Pancreas (tissue), 10 donors: Measurements from ENCODE around the gene RPS21. TPM values are rescaled to one million over a fixed set of nuclear protein-coding genes. Genes with fewer than 3 reads are reported as not detected.

ENCODE experiments used
- ATAC-seq, 4 donors: fragments of 200-7000 bp; cut with Tn5 transposase; one replicate each; pipeline versions ENCODE4 v1.8.0 to v1.9.1; 2020; ENCODE audit warnings: mild to moderate bottlenecking in 4 of 4, moderate library complexity in 4 of 4
- DNase-seq, 6 donors: peaks; one replicate each; pipeline ENCODE4 v3.0.0-alpha.2; 2020
- FAIRE-seq: peaks from 2 replicates; lab custom pipeline; 2012; peaks lifted over from hg19 to GRCh38; lab: Jason Lieb, UNC
- H3K27ac ChIP-seq, 4 donors: fragments of 200-600 bp; sonication (generic); 1 replicate in 3 of 4; 2 replicates in 1 of 4; pipeline versions ENCODE4 v1.5.0 to v1.8.0; 2020
- H3K27me3 ChIP-seq, 4 donors: fragments of 200-600 bp; one replicate each; pipeline ENCODE4 v1.8.0; 2021
- H3K36me3 ChIP-seq, 3 donors: fragments of 200-600 bp; sonication (generic) in 1 of 3; one replicate each; pipeline versions ENCODE4 v1.5.0 to v1.8.0; 2020 to 2021
- H3K4me1 ChIP-seq, 3 donors: fragments of 200-600 bp; one replicate each; pipeline ENCODE4 v1.8.0; 2021
- H3K4me3 ChIP-seq, 4 donors: fragments of 200-600 bp; sonication (generic) in 2 of 4; one replicate each; pipeline versions ENCODE4 v1.5.0 to v1.8.0; 2020 to 2021
- H3K9me3 ChIP-seq, 4 donors: fragments of 200-600 bp; one replicate each; pipeline ENCODE4 v1.8.0; 2021
- CTCF ChIP-seq, 4 donors: fragments of 200-600 bp; sonication (generic) in 3 of 4; IDR thresholded peaks; one replicate each; pipeline versions ENCODE4 v1.5.0 to v1.8.0; 2021; ENCODE audit warnings: antibody characterized with exemption in 4 of 4
- WGBS, 2 donors: extraction: QIAGEN DNeasy Blood & Tissue Kit; methylation state at CpG; one replicate each; pipeline ENCODE4 v1.1.7; 2013; 5-methylcytosine and 5-hydroxymethylcytosine counted together
- intact Hi-C, 3 donors: fragments of 100-400 bp; cut with DNase I; formaldehyde crosslinking; loops; one replicate each; pipeline versions ENCODE4 v1.11.1 to v1.14.2; 2022
- polyA plus RNA-seq, 2 donors: library from polyadenylated mRNA; stranded (reverse); fragments of 200-250 nt; gene quantifications; one replicate each; pipeline ENCODE4 v1.2.3, GENCODE V29; 2013
- total RNA-seq, 6 donors: library from RNA; stranded (reverse); fragmentation: NEBNext Ultra II Directional in 4 of 6; extraction: Animal tissue kit (Norgen Biotek cat#: 25700) in 4 of 6; gene quantifications; one replicate each; pipeline versions ENCODE4 v1.2.1 to v1.2.4, GENCODE V29; 2021 to 2023
- donor health status: healthy with polysubstance abuse.
- donor health status: DM: no; HTN: no; CAD: no; lungs with moderate emphysema.
- donor health status: DM: no; HTN: no; CAD: no.
- donor health status: control.
- donor health status: control.
- donor health status: Bipolar disorder and iron deficiency.
- donor health status: DM: yes; HTN: yes; CAD: no.
- donor health status: DM: no; HTN: no; CAD: no.
- donor health status: DM: no; HTN: no; CAD: no.
- donor health status: DM: yes; HTN: yes; CAD: no.

Gene RPS21
- total and polyA plus RNA-seq, 8 donors: 662 to 2,141 (median 973) TPM

GRCh38 chr20:62418709-62419487 is 32.0 kb downstream of the RPS21 start:
- TF ChIP-seq CTCF (IDR thresholded peaks at IDR 0.05): no peak
- no peak for FAIRE-seq

GRCh38 chr20:62419759-62420158 is 32.9 kb downstream of the RPS21 start:
- intact Hi-C loops: no loop called here
- Histone ChIP-seq H3K27ac (no peak overlapping the region), H3K36me3 (no peaks in the 10 kb centered on the region), H3K4me1 (no peaks in the 10 kb centered on the region), H3K9me3 (no peaks in the 10 kb centered on the region), H3K4me3 (no peak overlapping the region), H3K27me3 (no peaks in the 10 kb centered on the region)
- no peak for FAIRE-seq
- no peak for DNase-seq
- no peak for ATAC-seq
- no peak for TF ChIP-seq CTCF (IDR thresholded peaks at IDR 0.05)
- 82 to 91% methylated on average over 9 of the region's 9 CpGs for WGBS, 2 donors

More at GRCh38 chr20:62418709-62419487, 32.0 kb downstream of the RPS21 start:
- Histone ChIP-seq H3K36me3 (no peaks in the 10 kb centered on the region), H3K27me3 (no peaks in the 10 kb centered on the region), H3K4me3 (no peak overlapping the region), H3K4me1 (no peaks in the 10 kb centered on the region), H3K9me3 (no peaks in the 10 kb centered on the region), H3K27ac (no peak overlapping the region)
- ATAC-seq (no peak), DNase-seq (no peak)
- 80 to 83% methylated on average over 19 of the region's 19 CpGs for whole genome bisulfite sequencing, 2 donors
- intact Hi-C loops: no loop called here

- WGBS, 2 donors: 90 to 92% methylated on average over 24 of the region's 24 CpGs
- DNase-seq (no peak), FAIRE-seq (no peak)
These were observed 34.2 kb downstream of the RPS21 start for GRCh38 chr20:62420846-62421715.

GRCh38 chr20:62421716-62421990 is 34.8 kb downstream of the RPS21 start:
- DNase-seq: no peak
- FAIRE-seq: no peak
- 86 to 90% methylated on average over 6 of the region's 6 CpGs for WGBS, 2 donors
- peaks cover 0 to 5% (median 4%) of the 10 kb centered on the region in 3 donors for H3K4me1 ChIP-seq
- H3K36me3 ChIP-seq: no peaks in the 10 kb centered on the region
- ATAC-seq: no peak
- no peaks in the 10 kb centered on the region for H3K27me3 ChIP-seq
- TF ChIP-seq CTCF (IDR thresholded peaks at IDR 0.05): no peak
- H3K4me3 ChIP-seq: no peak overlapping the region
- intact Hi-C loops: no loop called here
- H3K27ac ChIP-seq: no peak overlapping the region
- H3K9me3 ChIP-seq: no peaks in the 10 kb centered on the region

More at GRCh38 chr20:62420846-62421715, 34.2 kb downstream of the RPS21 start:
- no peak overlapping the region for H3K27ac ChIP-seq
- intact Hi-C loops: no loop called here
- no peak overlapping the region for H3K4me3 ChIP-seq
- no peaks in the 10 kb centered on the region for H3K27me3 ChIP-seq
- no peaks in the 10 kb centered on the region for H3K9me3 ChIP-seq
- TF ChIP-seq CTCF (IDR thresholded peaks at IDR 0.05): no peak
- H3K36me3 ChIP-seq: no peaks in the 10 kb centered on the region
- no peaks in the 10 kb centered on the region for H3K4me1 ChIP-seq
- no peak for ATAC-seq
